ENCODE results near the gene CCDC43. TPM values are rescaled to one million over a fixed set of nuclear protein-coding genes. Genes with fewer than 3 reads are reported as not detected.
A peak's percentile ranks its signal among the peaks of the same experiment; 100 is the strongest.

The CCDC43 gene
- total and polyA plus RNA-seq, 9 of the 15 experiments (the other 6 are each of a cell fraction or from before 2014, with no cell fraction given), result 11.7 to 42.3 (median 25.9) TPM

- no peak; a peak in 1 of 4 replicates for TF ChIP-seq MLLT1 (IDR thresholded peaks at IDR 0.05)
- no peak for TF ChIP-seq U2AF1 (optimal IDR thresholded peaks at IDR 0.05; ENCODE audit: low read depth, low read length)
- TF ChIP-seq CBX1 (IDR thresholded peaks at IDR 0.05; ENCODE audit: low read depth), result no peak
- no peak for TF ChIP-seq NEUROD1 (IDR thresholded peaks at IDR 0.05; ENCODE audit: borderline replicate concordance, low read depth, low read length, partially characterized antibody)
- TF ChIP-seq ZNF668 (CRISPR knock-in tag; IDR thresholded peaks at IDR 0.05), result no peak
- peak; percentile 75; the same call in 1 of the 2 replicates for TF ChIP-seq NFATC3 (IDR thresholded peaks at IDR 0.05)
- peak; percentile 93 for TF ChIP-seq NFE2 (IDR thresholded peaks at IDR 0.05; ENCODE audit: low read depth)
- TF ChIP-seq NFIC (IDR thresholded peaks at IDR 0.05), result no peak
- TF ChIP-seq MAFK (IDR thresholded peaks at IDR 0.05; ENCODE audit: low read length), result peak; percentile 89
- TF ChIP-seq MXD1 (CRISPR knock-in tag; IDR thresholded peaks at IDR 0.05; ENCODE audit: borderline replicate concordance, poor library complexity, severe bottlenecking), result no peak
- TF ChIP-seq EHMT2 (IDR thresholded peaks at IDR 0.05), result peak; percentile 16; the same call in 1 of the 2 replicates
- TF ChIP-seq RBM17 (IDR thresholded peaks at IDR 0.05; ENCODE audit: borderline replicate concordance, low read depth, low read length), result no peak
- no peak for TF ChIP-seq AFF4 (CRISPR knock-in tag; IDR thresholded peaks at IDR 0.05)
- no peak for TF ChIP-seq CHD4 (IDR thresholded peaks at IDR 0.05; ENCODE audit: insufficient read depth, insufficient replicate concordance, low read depth, low read length, poor library complexity, severe bottlenecking)
- TF ChIP-seq HDAC2 (IDR thresholded peaks at IDR 0.05), result 0 out of 2 replicates have a peak, but pooled peaks have one; percentile 12
- peak; percentile 68; the same call in 1 of the 2 replicates for TF ChIP-seq THRAP3 (IDR thresholded peaks at IDR 0.05; ENCODE audit: borderline replicate concordance)
- TF ChIP-seq LCOR (CRISPR knock-in tag; IDR thresholded peaks at IDR 0.05), result no peak
- TF ChIP-seq LEF1 (IDR thresholded peaks at IDR 0.05), result peak; percentile 10; the same call in 1 of the 2 replicates
- no peak for TF ChIP-seq NCOA4 (IDR thresholded peaks at IDR 0.05; ENCODE audit: partially characterized antibody)
- TF ChIP-seq HLTF (IDR thresholded peaks at IDR 0.05), result 0 out of 2 replicates have a peak, but pooled peaks have one; percentile 22
- TF ChIP-seq ARID1B (IDR thresholded peaks at IDR 0.05), result peak; percentile 48; the same call in 1 of the 2 replicates
- no peak for TF ChIP-seq ATF6 (CRISPR knock-in tag; IDR thresholded peaks at IDR 0.05)
Measured at GRCh38 chr17:44707755-44708400, 18.3 kb upstream of the CCDC43 start (continued).
